Subcutaneous abdominal adipose tissue (tissue), 5 donors: Measurements from ENCODE around the gene METTL5.
"Not testable (repeated sequence)": the region's sequence is repeated elsewhere in the genome, so short reads cannot be mapped to it uniquely, and the experiment has no call there.

Source experiments
- H3K27ac ChIP-seq: one replicate; pipeline ENCODE4 v1.7.0; 2013; ENCODE audit warnings: low read depth, mild to moderate bottlenecking, inconsistent platforms, low read length, moderate library complexity
- H3K27me3 ChIP-seq, 5 donors: one replicate each; pipeline ENCODE4 v1.7.0; 2013; ENCODE audit warnings: low read length in 5 of 5, inconsistent platforms in 1 of 5; ENCODE audit not compliant: control insufficient read depth in 5 of 5, insufficient read depth in 4 of 5
- H3K36me3 ChIP-seq, 5 donors: one replicate each; pipeline ENCODE4 v1.7.0; 2013; ENCODE audit warnings: low read length in 5 of 5; ENCODE audit not compliant: control insufficient read depth in 5 of 5, insufficient read depth in 5 of 5
- H3K4me1 ChIP-seq, 5 donors: one replicate each; pipeline ENCODE4 v1.7.0; 2013; ENCODE audit warnings: low read length in 5 of 5, mild to moderate bottlenecking in 3 of 5, moderate library complexity in 1 of 5; ENCODE audit not compliant: control insufficient read depth in 5 of 5, insufficient read depth in 5 of 5
- H3K4me3 ChIP-seq, 5 donors: one replicate each; pipeline ENCODE4 v1.7.0; 2013; ENCODE audit warnings: low read length in 5 of 5, low read depth in 1 of 5
- H3K9ac ChIP-seq, 5 donors: one replicate each; pipeline ENCODE4 v1.7.0; 2013; ENCODE audit warnings: low read length in 5 of 5, mild to moderate bottlenecking in 4 of 5, moderate library complexity in 3 of 5
- H3K9me3 ChIP-seq, 5 donors: one replicate each; pipeline ENCODE4 v1.7.0; 2013; ENCODE audit warnings: low read length in 5 of 5; ENCODE audit not compliant: control insufficient read depth in 5 of 5
- donor health status: healthy.
- donor health status: healthy.
- donor health status: healthy.
- donor health status: healthy.
- donor health status: healthy.

The METTL5 gene

GRCh38 chr2:169855281-169856258 lies 30.9 kb upstream of the METTL5 start:
- H3K9ac ChIP-seq, H3K27ac ChIP-seq, H3K4me1 ChIP-seq, H3K9me3 ChIP-seq, H3K4me3 ChIP-seq, H3K27me3 ChIP-seq, H3K36me3 ChIP-seq: not testable (repeated sequence)

GRCh38 chr2:169853041-169853668 lies 28.4 kb upstream of the METTL5 start:
- peaks cover 0 to 3% (median 2%) of the 10 kb centered on the region in 5 donors for H3K36me3 ChIP-seq
- no peak overlapping the region for H3K9ac ChIP-seq
- peaks cover 0 to 2% (median 0%) of the 10 kb centered on the region in 5 donors for H3K9me3 ChIP-seq
- no peak overlapping the region for H3K4me3 ChIP-seq
- no peak overlapping the region for H3K27ac ChIP-seq
- H3K27me3 ChIP-seq: no peaks in the 10 kb centered on the region
- peaks cover 0 to 3% (median 0%) of the 10 kb centered on the region in 5 donors for H3K4me1 ChIP-seq

GRCh38 chr2:169849710-169850109 lies 25.0 kb upstream of the METTL5 start:
- Histone ChIP-seq H3K9me3 (peaks cover 0 to 2% (median 0%) of the 10 kb centered on the region in 5 donors), H3K9ac (no peak overlapping the region), H3K27me3 (no peaks in the 10 kb centered on the region), H3K27ac (no peak overlapping the region), H3K36me3 (peaks cover 0 to 3% (median 2%) of the 10 kb centered on the region in 5 donors), H3K4me1 (peaks cover 0 to 6% (median 0%) of the 10 kb centered on the region in 5 donors), H3K4me3 (no peak overlapping the region)

DNA sequence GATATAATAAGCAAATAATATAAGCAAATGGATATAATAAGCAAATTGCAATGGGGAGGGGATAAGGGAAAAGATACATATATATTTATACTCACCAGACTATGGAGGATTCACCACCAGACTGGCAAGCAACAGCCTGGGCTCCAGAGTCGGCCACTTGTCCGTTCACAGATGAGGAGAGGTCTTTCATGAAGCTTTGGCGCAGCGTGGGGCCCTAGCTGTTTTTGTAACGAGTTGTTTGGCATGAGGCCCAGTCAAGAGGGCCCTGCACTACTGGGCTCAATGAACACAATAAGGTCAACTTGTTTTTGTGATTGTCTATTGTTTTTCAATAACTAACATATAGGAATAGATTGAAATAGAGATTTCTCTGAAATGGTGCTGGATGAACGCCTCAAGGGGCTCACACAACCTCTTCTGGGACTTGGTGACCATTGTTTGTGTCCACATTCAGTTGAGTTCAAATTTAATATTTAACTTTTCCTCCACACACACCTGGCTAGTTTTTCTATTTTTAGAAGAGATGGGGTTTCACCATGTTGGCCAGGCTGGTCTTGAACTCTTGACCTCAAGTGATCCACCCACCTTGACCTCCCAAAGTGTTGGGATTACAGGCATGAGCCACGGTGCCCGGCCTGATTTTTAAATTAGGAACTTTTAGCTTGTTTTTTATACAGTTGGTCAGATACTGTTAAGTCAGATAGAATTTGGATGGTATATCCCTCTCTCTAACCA lies 24.4 kb upstream of the METTL5 start:
- not testable (repeated sequence) for H3K9ac ChIP-seq, H3K4me3 ChIP-seq, H3K4me1 ChIP-seq, H3K27ac ChIP-seq, H3K36me3 ChIP-seq, H3K9me3 ChIP-seq, H3K27me3 ChIP-seq

DNA sequence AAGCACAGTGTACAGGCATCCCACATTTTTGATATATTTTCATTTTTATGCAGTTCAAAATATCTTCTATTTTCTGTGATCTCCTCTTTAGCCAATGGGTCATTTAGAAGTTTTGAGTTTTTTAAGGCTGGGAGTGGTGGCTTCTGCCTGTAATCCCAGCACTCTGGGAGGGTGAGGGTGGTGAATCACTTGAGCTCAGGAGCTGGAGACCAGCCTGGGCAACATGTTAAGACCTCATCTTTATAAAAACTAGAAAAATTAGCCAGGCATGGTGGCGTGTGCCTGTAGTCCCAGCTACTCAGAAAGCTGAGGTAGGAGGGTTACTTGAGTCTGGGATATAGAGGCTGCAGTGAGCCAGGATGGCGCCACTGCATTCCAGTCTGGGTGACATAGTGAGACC lies 20.3 kb upstream of the METTL5 start:
- Histone ChIP-seq H3K9ac (no peak overlapping the region), H3K4me3 (no peak overlapping the region), H3K4me1 (peaks cover 0 to 14% (median 9%) of the 10 kb centered on the region in 5 donors), H3K9me3 (peaks cover 0 to 2% (median 0%) of the 10 kb centered on the region in 5 donors), H3K27me3 (no peaks in the 10 kb centered on the region), H3K36me3 (peaks cover 0 to 9% (median 0%) of the 10 kb centered on the region in 5 donors), H3K27ac (no peak overlapping the region)

DNA sequence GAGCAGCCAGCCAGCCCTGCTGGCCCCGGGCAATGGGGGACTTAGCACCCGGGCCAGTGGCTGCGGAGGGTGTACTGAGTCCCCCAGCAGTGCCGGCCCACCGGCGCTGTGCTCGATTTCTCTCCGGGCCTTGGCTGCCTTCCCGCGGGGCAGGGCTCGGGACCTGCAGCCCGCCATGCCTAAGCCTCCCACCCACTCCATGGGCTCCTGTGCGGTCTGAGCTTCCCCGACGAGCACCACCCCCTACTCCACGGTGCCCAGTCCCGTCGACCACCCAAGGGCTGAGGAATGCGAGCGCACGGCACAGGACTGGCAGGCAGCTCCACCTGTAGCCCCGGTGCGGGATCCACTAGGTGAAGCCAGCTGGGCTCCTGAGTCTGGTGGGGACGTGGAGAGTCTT lies 16.9 kb upstream of the METTL5 start:
- not testable (repeated sequence) for H3K36me3 ChIP-seq, H3K27ac ChIP-seq, H3K9me3 ChIP-seq, H3K4me3 ChIP-seq, H3K27me3 ChIP-seq, H3K9ac ChIP-seq
- H3K4me1 ChIP-seq: peaks cover 0 to 28% (median 25%) of the 10 kb centered on the region in 5 donors

DNA sequence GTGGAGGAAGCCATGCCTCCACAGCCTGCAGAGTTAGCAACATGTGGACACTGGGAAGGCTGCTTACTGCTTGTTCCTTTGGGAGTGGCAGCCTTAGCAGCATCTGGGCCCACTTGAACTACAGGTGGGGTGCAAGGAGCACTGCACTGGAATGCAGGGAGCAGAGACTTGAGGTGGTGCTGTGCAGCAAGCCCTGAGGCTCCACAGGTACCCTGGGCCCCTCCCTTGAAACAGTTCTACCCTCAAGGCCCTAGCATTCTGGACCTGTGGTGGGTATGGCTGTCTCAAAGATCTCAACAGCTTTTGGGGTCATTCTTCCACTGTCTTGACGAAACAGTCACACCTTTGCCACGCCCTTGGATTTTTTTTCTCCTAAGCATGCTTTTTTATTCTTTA lies 16.0 kb upstream of the METTL5 start:
- Histone ChIP-seq H3K36me3 (peaks cover 0 to 9% (median 0%) of the 10 kb centered on the region in 5 donors), H3K27me3 (no peaks in the 10 kb centered on the region), H3K4me3 (no peak overlapping the region), H3K9ac (peak overlapping the region in 1 of 5 donors; percentile 11), H3K9me3 (no peaks in the 10 kb centered on the region), H3K27ac (no peak overlapping the region), H3K4me1 (peaks cover 0 to 28% (median 25%) of the 10 kb centered on the region in 5 donors)

DNA sequence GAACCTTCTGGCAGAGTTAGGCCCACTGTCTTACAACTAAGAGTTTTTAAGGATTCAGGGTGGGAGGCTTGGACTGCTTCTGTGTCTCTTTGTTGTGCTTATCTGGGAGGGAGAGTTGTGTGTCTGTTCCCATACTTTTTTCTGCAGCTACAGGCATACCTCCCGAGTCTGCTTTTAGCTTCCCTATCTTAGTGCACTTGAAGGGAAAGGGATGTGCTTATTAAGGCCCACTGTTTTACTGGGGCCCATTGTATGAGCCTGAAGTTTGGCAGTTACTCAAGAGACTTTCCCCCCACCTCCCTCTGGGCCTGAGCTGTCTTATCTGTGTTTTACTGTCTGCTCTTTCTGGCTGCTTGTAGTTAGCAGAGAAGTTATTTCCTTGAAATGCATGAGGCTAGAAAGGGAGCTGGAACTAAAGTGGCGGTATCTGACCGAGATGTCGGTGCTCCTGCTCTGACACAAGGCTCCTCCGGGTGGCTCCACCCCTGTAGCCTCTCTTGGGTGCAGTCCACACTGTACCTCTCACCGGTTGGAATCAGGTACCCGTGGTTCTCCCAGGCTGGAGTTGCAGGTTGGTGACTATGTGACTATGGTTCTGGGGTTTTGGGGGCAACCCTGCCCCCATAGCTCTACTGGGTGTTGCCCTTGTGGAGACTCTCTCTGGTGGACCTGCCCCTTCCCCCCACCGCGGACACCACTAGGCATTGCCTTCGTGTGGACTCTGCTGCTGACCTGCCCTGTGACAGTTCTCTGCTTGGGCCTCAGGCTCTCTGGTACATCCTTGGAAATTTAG lies 15.4 kb upstream of the METTL5 start:
- no peaks in the 10 kb centered on the region for H3K9me3 ChIP-seq
- H3K27ac ChIP-seq: no peak overlapping the region
- H3K4me1 ChIP-seq: peaks cover 0 to 28% (median 27%) of the 10 kb centered on the region in 5 donors
- H3K27me3 ChIP-seq: no peaks in the 10 kb centered on the region
- H3K4me3 ChIP-seq: no peak overlapping the region
- peaks cover 0 to 9% (median 0%) of the 10 kb centered on the region in 5 donors for H3K36me3 ChIP-seq
- H3K9ac ChIP-seq: peak overlapping the region in 1 of 5 donors; percentile 11

DNA sequence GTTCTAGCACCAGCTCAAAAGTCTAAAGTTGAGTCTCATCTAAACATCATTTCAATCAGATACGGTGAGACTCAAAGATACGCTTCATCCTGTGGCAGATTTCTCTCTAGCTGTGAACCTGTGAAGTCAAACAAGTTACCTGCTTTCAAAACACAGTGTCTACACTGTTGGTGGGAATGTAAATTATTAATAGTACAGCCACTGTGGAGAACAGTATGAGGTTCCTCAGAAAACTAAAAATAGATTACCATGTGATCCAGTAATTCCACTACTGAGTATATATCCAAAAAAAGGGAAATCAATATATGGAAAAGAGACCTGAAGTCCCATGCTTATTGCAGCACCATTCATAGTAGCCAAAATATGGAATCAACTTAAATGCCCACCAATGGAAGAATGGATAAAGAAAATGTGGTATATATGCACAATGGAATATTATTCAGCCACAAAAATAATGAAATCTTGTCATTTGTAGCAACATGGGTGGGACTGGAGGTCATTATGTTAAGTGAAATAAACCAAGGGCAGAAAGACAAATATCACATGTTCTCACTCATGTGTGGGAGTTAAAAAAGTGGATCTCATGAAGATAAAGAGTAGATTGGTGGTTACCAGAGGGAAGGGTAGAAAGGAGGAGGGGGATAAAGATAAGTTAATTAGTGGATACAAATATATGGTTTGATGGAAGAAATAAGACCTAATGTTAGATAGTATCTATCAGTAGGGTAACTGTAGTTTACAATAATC lies 14.2 kb upstream of the METTL5 start:
- Histone ChIP-seq H3K36me3 (peaks cover 0 to 9% (median 0%) of the 10 kb centered on the region in 5 donors), H3K27me3 (no peaks in the 10 kb centered on the region), H3K9ac (no peak overlapping the region), H3K27ac (no peak overlapping the region), H3K4me3 (no peak overlapping the region), H3K4me1 (peaks cover 0 to 34% (median 27%) of the 10 kb centered on the region in 5 donors), H3K9me3 (no peaks in the 10 kb centered on the region)
